Liver (tissue), 3 donors: ENCODE data around the gene FBXW11.

ENCODE experiments used
- CTCF ChIP-seq: fragments of 150-350 bp; IDR thresholded peaks from 2 replicates; pipeline ENCODE4 v1.5.1; 2017; ENCODE audit warnings: improper control_type of control experiment, low read depth, low read length; ENCODE audit not compliant: missing input control
- EGR1 ChIP-seq, 2 donors: IDR thresholded peaks; 2 replicates each; pipeline ENCODE4 v1.6.1; 2016 to 2018; ENCODE audit warnings: antibody characterized with exemption in 2 of 2, low read depth in 2 of 2
- FOXA1 ChIP-seq: IDR thresholded peaks from 2 replicates; pipeline ENCODE4 v1.6.1; 2016; ENCODE audit warnings: antibody characterized with exemption
- JUND ChIP-seq, 2 donors: IDR thresholded peaks; 2 replicates each; pipeline ENCODE4 v1.6.1; 2016; ENCODE audit warnings: antibody characterized with exemption in 2 of 2
- MAX ChIP-seq: IDR thresholded peaks from 2 replicates; pipeline ENCODE4 v1.6.1; 2016; ENCODE audit warnings: antibody characterized with exemption
- REST ChIP-seq: IDR thresholded peaks from 2 replicates; pipeline ENCODE4 v1.6.1; 2016; ENCODE audit warnings: antibody characterized with exemption, mild to moderate bottlenecking
- SP1 ChIP-seq: IDR thresholded peaks from 2 replicates; pipeline ENCODE4 v1.6.1; 2018; ENCODE audit warnings: antibody characterized with exemption, mild to moderate bottlenecking
- TAF1 ChIP-seq: conservative IDR thresholded peaks from 2 replicates; pipeline ENCODE4 v1.6.1; 2016; ENCODE audit warnings: antibody characterized with exemption, mild to moderate bottlenecking
- YY1 ChIP-seq: IDR thresholded peaks from 2 replicates; pipeline ENCODE4 v1.6.1; 2016; ENCODE audit warnings: antibody characterized with exemption, mild to moderate bottlenecking
- ZBTB33 ChIP-seq: IDR thresholded peaks from 2 replicates; pipeline ENCODE4 v1.6.1; 2016; ENCODE audit warnings: antibody characterized with exemption
- donor health status: healthy.
- donor health status: healthy.

GRCh38 chr5:171899792-171900191, 106.6 kb downstream of the FBXW11 start:
- TF ChIP-seq MAX (no peak), CTCF (no peak), ZBTB33 (no peak), YY1 (no peak), TAF1 (no peak), EGR1 (IDR thresholded peaks at IDR 0.05; ENCODE audit: low read depth in 2 of 2) (no peak), JUND (IDR thresholded peaks at IDR 0.05) (no peak), REST (no peak), FOXA1 (no peak), SP1 (no peak)
